DMS79 (cell line): Measurements from ENCODE around the gene C14orf119.
"Not testable (repeated sequence)": the region's sequence is repeated elsewhere in the genome, so short reads cannot be mapped to it uniquely, and the experiment has no call there.

Experiments
- DNase-seq: peaks from one replicate; lab custom pipeline; 2025; lab: John Stamatoyannopoulos, UW

Gene C14orf119

DNA sequence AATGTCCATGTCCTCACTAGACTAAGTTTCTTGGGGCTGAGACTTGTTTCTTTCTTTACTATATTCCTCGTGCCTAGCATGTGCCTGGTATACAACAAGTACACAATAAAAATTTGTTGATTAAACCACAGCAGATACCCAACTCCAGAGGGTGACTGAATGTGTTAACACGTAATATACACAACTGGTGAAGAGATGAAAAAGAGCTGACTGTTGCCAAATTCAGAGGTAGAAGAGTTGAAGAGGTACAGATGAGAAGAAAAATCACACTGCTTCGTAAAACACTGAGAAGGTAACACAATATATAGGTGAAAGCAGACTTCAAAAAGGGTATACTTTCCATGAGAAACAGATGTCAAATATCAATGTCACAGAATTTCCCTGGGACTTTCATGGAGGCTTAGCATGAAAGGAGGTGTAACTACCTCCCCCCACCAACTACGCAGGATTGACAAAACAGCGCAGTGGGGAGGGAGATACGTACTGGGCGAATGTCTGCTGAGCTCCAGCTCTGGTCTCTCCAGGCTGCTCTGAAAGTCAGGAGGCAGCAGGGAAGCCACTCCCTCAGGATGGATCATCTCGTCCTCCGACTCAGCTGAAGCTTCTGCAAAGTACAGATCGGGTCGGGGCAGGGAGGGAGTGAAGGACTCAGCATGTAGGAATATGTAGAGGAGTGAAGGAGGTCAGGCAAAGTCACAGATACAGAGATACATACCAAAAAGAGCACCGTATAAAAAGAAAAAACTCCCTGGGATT lies 5.6 kb upstream of the C14orf119 start:
- DNase-seq: no peak

DNA sequence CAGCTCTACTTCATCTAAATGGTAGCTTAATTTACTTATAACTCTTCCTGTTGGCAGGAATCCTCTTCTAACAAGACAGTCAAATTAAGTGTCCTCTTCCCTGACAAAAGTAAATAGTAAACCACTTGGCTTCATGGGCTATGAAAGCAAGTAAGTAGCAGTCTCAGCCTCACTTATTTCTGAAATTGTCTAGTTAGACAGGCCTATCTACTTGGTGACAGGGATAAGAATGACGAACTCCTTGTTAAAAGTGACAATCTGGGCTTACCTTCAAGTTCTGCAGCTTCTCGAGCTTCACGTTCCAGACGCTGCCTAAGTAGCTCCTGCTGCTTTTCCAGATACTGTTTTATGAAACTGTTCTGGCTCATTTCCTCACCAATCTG lies 5.1 kb upstream of the C14orf119 start:
- no peak for DNase-seq

DNA sequence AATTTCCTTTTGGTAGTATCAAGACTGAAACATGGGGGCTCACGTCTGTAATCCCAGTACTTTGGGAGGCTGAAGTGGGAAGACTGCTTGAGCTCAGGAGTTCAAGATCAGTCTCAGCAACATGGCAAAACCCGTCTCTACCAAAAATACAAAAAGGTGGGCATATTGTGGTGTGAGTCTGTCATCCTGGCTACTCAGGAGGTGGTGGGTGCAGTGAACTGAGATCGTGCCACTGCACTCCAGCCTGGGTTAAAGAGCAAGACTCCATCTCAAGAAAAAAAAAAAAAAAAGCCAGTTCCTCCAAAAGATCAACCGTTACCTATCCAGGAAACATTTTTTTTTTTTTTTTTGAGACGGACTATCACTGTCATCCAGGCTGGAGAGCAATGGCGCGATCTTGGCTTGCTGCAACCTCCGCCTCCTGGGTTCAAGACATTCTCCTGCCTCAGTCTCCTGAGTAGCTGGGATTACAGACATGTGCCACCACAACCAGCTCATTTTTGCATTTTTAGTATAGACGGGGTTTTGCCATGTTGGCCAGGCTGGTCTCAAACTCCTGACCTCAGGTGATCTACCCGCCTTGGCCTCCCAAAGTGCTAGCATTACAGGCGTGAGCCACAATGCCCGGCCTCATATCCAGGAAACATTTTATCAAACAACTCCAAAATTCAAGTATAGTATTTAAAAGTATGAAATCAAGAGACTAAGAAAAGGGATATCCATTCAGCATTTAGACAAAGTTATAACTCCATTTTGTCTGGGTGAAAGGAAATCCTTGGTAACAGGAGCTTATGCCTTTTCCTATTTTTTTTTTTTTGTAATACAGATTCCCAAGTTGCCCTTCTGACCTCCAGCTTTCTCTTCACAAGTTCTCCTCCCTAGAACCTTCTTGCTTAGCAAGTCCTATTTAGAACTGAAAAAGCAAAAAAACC lies 3.7 kb upstream of the C14orf119 start:
- DNase-seq: no peak

DNA sequence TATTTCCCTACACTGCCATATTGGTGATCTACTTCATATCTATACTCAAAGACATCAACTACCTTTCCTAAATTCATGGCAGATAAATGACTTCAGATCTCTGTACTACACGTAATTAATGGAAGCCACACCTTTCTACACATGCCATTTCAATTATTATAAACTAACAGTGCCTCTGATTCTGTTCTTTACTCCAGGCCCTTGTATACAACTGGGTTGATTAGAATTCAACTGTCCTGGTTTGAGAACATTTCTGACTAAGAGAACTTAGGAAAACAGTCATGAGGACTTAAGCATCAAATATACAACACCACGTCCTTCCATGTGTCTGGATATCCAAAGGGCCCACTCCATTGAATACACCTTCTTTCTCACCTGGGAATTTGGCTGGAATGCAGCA lies 2.2 kb upstream of the C14orf119 start:
- DNase-seq: no peak

DNA sequence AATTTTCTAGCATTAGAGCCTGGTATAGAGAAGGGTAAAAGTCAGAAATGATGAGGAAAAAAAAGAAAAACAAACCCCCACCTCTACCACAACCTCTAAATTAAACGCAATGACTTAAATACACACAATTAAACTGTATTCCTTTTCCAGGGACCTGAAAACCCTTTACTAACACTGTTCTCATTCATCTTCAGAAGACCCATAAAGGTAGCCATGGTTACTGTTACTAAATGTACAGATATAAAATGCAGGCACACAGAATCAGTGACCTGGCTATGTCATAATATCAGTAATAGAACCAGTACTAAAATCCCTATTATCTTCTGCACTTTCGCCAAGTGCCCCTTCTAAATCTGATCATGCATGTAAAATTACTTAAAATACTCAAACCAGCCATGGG lies 1.8 kb upstream of the C14orf119 start:
- no peak for DNase-seq

DNA sequence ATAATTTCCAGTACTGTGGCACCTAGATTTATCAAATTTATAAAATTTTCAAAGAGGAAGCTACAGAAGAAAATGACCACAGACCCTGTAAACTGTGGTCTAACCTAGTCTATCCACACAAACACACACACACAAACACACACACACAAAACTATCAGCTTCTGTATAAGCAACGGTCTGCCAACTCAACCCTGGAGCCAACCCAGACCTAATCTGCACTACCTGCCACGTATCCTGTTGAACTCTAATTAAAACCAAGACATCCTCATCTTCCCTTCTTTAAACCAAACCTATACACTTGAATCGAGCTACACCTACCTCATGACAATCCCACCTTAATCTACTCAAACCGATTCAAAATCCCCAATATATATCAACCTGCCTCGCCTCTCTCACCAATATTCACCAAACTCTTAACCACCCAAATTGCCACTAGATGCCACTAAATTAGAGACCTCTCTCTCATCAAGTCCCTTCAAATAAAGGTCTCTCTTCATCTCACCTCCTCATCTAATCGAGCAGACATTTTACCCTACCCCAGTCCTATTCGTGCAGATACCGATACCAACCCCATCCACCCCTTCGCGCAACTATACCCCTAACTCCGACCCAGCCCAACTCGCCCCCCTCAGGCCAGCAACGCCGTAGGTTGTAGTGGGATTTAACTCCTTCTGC lies 1.2 kb upstream of the C14orf119 start:
- no peak for DNase-seq

DNA sequence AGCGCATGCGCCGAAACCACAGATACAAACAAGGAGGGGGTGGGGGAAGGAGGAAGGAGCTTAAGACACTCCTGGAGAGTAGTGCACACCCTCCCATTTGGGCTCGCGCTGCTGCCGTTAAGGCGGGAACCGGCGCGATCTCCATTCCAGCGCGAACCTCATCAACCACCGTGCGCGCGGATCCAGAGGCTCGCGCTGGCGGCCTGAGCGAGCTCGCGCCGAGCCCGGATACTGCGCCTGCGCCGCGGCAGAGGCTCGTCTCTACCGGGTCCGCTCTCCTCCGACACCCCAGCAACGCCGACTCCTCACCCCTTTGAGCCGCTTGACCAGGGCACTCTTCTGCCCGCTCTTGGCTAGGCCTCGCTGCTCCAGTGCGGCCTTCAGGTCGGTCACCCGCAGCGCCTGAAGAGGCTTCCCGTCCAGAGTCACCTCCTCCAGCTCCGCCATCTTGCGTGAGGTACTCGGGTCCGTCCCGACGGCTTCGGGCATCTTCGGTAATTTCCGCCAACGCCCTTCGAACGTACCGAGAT lies 574 bp upstream of the C14orf119 start, which contains the start of gene ACIN1:
Gene ACIN1, minus strand, starts transcription at position 471 of the 530 bp plus-strand sequence. Its CDS starts 24 bp downstream, at position 447.
- no peak for DNase-seq

DNA sequence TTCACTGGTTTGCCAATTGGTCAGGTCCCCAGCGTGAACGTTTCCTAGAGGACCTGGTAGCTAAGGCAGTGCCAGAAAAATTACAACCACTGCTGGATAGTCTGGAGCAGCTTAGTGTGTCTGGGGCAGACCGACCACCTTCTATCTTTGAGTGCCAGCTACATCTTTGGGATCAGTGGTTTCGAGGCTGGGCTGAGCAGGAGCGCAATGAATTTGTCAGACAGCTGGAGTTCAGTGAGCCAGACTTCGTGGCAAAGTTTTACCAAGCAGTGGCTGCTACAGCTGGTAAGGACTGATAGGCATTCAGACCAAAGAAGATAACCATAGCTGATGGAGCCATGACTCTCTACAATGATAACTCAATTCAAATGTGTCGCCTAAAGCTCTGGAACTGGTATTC lies 2.5 kb downstream of the C14orf119 start:
- DNase-seq: no peak

DNA sequence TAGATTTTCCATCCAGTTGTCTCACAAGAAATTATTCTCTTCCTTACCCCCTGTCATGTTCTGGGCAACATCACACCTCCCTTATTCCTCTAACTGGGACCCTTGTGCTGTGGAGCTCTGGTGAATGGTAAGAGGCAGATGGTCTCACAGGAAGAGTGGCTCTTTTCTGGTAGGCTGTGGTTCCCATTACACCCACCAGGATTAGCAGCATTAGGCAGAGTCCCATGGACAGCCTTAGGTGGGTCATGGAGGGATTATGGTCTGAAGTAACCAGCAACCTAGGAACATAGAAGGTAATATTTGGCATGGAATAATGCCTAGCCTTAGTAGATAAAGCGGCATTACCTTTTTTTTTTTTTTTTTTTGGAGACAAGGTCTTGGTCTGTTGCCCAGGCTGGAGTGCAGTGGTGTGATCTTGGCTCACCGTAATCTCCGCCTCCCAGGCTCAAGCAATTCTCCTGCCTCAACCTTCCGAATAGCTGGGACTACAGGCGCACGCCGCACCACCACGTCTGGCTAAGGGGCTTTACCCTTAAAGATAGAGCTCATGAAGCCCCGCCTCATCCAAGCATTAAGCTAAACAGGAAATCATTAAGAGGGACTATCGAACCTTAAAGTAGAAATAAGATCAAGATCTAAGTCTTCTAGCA lies 4.0 kb downstream of the C14orf119 start:
- DNase-seq: no peak

DNA sequence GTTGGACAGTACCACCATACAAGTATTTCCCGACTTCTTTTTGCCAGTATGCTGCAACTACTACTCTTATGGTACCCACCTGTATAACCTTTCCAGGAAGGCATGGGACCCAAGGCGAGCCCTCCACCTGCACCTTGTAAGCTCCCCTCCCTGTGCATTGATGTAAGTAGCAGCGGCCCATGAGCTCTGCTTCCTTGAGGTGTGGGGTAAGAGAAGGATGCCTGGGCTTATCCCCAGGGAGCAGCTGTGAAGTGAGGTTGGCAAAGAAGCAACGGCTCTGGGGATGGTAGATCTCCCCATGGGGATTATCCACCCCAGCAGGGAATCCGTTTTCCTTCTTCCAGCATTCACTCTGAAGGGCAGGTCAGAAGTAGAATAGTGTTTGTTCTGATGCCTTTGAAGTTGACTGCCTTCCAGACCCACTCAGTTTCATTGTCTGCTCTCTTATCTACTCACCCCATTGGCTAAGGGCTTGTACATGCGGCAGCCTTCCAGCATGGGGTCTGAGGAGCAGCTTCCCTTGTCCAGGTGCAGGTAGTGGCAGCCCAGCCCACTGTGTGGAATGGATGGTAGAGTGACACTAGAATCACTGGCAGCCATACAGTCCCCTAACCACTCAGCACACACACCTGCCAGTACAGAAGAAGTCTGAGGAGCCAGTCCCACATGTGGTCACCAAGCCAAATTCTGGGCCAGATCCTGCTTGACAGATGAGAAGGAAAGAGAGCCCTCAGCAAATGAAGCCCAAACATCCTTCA lies 6.1 kb downstream of the C14orf119 start:
- peak; percentile 17 for DNase-seq

DNA sequence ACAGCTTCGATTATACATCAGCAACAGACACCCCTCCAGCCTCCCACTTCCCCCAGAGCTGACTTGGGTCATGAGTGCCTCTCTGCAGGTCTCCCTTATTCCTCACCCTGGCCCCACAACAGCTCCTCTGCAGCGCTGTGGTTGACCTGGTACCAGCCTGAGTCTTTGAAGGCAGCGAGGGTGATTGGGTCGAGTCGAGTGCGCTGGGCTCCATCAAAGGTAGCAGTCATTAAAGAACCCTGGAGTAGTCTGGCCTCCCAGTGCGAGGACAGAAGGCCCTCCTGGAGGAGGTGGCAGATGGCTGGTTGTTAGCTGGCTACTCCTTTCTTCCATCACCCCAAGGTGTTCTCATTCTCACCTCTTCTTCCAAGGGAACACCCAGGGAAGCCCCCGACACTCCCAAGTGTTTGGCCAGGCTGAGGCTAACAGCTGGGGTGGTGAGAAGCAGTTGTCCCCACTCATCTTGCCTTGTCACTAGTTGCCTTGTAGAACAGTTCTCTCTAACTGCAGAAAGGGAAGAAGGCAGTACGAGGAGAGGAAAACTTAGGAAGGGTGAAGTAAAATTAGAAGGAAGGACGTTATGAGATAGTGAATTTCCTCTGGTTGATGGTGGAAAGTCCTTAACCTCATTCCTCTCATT lies 6.8 kb downstream of the C14orf119 start:
- DNase-seq: no peak

DNA sequence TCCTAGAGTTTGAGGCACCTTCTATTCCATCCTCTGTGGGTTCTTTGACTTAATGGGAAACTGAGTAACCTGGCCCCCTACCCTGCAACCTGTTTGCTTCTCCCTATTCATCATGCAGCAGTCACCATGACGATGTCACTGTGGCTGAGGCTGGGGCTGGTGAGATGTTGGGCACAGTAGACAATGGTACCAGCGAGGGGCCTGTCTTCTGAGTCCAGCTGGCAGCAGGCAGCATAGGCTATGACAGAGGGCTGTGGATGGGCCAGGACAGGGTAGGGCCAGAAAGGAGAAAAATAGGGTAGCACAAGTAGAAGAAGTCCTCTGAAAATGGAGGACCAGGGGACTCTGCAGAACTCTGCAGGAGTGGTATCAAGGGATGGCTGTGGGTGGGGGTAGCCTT lies 7.5 kb downstream of the C14orf119 start:
- DNase-seq: no peak

DNA sequence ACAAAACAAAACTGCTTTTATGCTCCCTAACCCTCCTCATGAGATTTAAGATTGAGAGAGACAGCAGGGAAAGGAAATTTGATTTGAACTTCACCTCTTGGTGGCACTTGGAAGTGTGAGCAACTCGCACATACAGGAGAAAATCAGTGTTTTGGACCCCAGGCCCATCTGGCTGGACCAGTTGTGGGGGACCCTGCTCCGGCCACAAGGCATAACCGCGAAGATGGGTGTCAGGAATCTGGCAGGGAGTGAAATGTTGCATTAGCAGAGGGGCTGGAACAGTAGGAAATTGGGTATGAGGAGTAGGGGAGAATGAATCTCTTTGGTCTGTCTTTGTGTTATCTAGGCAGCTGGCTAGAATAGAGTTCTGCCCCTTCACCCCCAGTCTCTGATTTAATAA lies 8.3 kb downstream of the C14orf119 start:
- no peak for DNase-seq

DNA sequence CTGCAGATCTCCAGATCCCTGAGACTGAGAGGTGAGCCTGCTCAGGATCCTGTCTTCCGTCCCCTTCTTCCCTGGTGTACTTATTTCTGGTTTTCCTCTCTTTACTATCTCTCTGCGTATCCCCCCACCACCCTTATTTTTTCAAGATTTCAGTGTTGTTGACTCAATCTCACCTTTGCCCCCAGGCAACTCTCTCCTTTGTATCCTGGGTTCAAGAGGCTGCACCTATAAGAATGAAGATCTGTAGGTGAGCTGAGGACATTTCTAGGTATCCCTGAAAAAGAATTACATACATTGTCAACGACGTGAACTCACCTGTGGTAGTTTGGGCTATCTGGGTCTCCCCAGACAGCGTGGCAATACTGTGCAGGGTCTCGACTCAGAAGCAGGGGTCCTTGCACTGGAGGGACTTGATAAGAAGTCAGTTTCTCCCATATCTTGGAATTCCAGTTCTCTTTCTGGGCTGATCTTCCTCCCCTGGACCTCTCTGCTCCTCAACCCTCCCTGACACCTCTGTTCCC lies 8.8 kb downstream of the C14orf119 start:
- DNase-seq: no peak

DNA sequence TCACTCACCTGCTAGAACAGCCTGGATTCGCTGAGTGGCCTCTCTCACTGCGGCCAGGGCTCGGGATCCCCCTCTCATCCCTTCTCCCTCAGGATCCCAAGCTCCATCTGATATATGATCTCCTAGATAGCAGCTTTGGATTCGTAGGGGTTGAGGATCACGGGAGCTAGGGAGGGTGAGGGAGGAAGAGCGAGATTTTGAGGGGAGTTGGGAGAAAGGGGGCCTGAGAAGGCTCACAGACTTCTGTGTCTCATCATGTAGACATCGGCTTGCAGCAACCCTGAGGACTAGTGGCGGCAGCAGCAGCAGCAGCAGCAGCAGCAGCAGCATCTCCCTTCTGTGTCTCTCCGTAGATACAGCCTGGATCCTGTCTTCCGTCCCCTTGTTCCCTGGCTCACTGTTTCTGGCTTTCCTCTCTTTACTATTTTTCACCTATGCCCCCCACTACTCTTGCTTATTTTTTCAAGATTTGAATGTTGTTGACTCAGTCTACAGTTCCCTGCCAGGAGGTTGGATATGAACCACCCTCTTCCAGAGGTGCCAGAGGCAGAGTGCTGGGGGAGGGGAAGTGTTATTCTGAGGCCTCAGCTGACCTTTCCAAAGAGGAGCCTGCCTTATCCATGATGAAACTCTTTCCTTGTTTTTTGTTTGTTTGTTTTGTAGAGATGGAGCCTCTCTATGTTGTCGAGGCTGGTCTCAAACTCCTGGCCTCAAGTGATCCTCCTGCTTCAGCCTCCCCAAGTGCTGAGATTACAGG lies 9.5 kb downstream of the C14orf119 start, which contains the start of gene CIROP:
Gene CIROP, minus strand, starts transcription at position 399 of the 757 bp plus-strand sequence. Its CDS starts 69 bp downstream, at position 330.
- no peak for DNase-seq

DNA sequence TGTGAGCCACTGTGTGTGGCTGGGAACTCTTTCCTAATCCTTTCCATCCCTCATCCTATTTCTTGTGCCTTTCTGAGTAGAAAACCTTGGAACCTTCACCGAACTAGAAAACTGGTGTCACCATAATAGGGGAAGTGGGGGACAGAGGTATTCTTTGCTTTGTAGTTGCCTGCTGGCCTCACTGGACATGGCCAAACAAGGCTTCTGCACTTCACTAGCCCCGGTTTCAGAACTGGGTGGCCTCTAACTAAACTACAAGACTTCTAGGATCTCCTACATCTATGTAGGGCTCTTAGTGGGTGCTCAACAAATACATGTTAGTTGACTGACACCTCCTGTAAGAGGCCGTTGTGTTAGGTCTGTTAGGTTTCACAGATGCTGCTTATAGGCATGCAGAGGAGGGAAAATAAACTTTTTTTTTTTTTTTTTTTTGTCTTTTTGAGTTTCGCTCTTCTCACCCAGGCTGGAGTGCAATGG lies 10.1 kb downstream of the C14orf119 start:
- no peak for DNase-seq

DNA sequence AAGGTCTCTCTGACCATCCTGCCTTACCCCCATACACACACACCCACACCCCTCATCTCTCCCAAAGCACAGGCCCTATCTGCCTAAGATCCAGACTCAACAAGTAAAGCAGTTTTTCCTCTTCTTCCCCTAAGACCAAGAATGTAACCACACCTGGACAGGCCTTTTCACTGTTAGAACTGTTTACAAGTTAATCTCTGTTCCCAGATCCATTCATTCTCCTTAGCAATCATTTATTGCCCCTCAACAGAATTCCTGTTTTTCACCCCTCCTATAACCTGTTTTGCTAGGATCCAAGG lies 11.4 kb downstream of the C14orf119 start:
- no peak for DNase-seq

DNA sequence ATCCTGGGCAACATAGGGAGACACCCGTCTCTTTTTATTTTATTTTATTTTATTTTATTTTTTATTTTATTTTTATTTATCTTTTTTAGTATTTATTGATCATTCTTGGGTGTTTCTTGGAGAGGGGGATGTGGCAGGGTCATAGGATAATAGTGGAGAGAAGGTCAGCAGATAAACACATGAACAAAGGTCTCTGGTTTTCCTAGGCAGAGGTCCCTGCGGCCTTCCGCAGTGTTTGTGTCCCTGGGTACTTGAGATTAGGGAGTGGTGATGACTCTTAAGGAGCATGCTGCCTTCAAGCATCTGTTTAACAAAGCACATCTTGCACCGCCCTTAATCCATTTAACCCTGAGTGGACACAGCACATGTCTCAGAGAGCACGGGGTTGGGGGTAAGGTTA lies 12.3 kb downstream of the C14orf119 start:
- DNase-seq: not testable (repeated sequence)

DNA sequence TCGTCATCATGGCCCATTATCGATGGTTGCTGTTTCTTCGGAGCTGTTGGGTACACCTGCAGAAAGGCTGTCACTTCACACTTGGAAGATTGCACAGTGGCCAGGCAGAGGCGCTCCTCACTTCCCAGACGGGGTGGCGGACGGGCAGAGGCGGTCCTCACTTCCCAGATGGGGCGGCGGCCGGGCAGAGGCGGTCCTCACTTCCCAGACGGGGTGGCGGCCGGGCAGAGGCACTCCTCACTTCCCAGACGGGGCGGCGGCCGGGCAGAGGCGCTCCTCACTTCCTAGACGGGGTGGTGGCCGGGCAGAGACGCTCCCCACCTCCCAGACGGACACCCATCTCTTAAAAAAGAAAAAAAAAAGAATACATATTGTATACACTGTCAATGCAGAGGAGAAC lies 12.9 kb downstream of the C14orf119 start:
- not testable (repeated sequence) for DNase-seq
